Endodermal cell (in vitro differentiated cells): ENCODE measurements around the gene MRPL22. TPM values are rescaled to one million over a fixed set of nuclear protein-coding genes. Genes with fewer than 3 reads are reported as not detected.

Experiments used
- DNase-seq: peaks from one replicate; pipeline ENCODE4 v3.0.0-alpha.2; 2017
- H3K27ac ChIP-seq: 2 replicates; pipeline ENCODE4 v1.5.1; 2013; ENCODE audit warnings: mild to moderate bottlenecking, low read depth, low read length, moderate library complexity
- H3K27me3 ChIP-seq: 2 replicates; pipeline ENCODE4 v1.6.1; 2013; ENCODE audit warnings: mild to moderate bottlenecking, low read length, moderate library complexity; ENCODE audit not compliant: insufficient read depth, control insufficient read depth, poor library complexity, severe bottlenecking
- H3K36me3 ChIP-seq: 2 replicates; pipeline ENCODE4 v1.7.0; 2013; ENCODE audit warnings: mild to moderate bottlenecking, low read length, moderate library complexity; ENCODE audit not compliant: control insufficient read depth, insufficient read depth
- H3K4me1 ChIP-seq: one replicate; pipeline ENCODE4 v1.7.0; 2013; ENCODE audit warnings: low read length; ENCODE audit not compliant: control insufficient read depth, insufficient read depth
- H3K4me3 ChIP-seq: 2 replicates; pipeline ENCODE4 v1.5.1; 2013; ENCODE audit warnings: mild to moderate bottlenecking, low read length, moderate library complexity
- H3K9ac ChIP-seq: 2 replicates; pipeline ENCODE4 v1.6.1; 2013; ENCODE audit warnings: mild to moderate bottlenecking, low read length, moderate library complexity; ENCODE audit not compliant: poor library complexity, severe bottlenecking; ENCODE audit errors: extremely low read depth
- H3K9me3 ChIP-seq: 2 replicates; pipeline ENCODE4 v1.6.1; 2013; ENCODE audit warnings: mild to moderate bottlenecking, low read length, moderate library complexity; ENCODE audit not compliant: control insufficient read depth
- H3K27ac Mint-ChIP-seq: 2 replicates; pipeline ENCODE4 v1.8.0; 2020; ENCODE audit warnings: mixed read lengths
- H3K27me3 Mint-ChIP-seq: 2 replicates; pipeline ENCODE4 v1.8.0; 2021; ENCODE audit warnings: mild to moderate bottlenecking, mixed read lengths; ENCODE audit not compliant: insufficient read depth
- H3K36me3 Mint-ChIP-seq: 2 replicates; pipeline ENCODE4 v1.8.0; 2020; ENCODE audit warnings: low read depth, mixed read lengths
- H3K4me1 Mint-ChIP-seq: 2 replicates; pipeline ENCODE4 v1.8.0; 2020; ENCODE audit warnings: mixed read lengths
- H3K4me3 Mint-ChIP-seq: 2 replicates; pipeline ENCODE4 v1.8.0; 2020; ENCODE audit warnings: mild to moderate bottlenecking, moderate library complexity, mixed read lengths
- H3K9me3 Mint-ChIP-seq: 2 replicates; pipeline ENCODE4 v1.8.0; 2020; ENCODE audit warnings: mild to moderate bottlenecking, mixed read lengths
- WGBS, 2 experiments: methylation state at CpG; one replicate each; pipeline versions ENCODE4 v1.1.5 to v1.1.7; 2013; ENCODE audit warnings: missing lambda C conversion rate in 2 of 2, mixed read lengths in 1 of 2; ENCODE audit not compliant: insufficient coverage in 1 of 2, insufficient read length in 1 of 2; 5-methylcytosine and 5-hydroxymethylcytosine counted together
- total RNA-seq, 2 donors: library from RNA; stranded (reverse); fragmentation: NEBNext Ultra II Directional in 1 of 2; extraction: Animal tissue kit (Norgen Biotek cat#: 25700) in 1 of 2; gene quantifications; 2 replicates in 1 of 2; 3 replicates in 1 of 2; pipeline ENCODE4 v1.2.1, GENCODE V29; 2021
- TF ChIP-seq, protein P1 (sequence below): fragments of 200-600 bp; sonication (generic); conservative IDR thresholded peaks from 2 replicates; pipeline ENCODE4 v1.5.0; 2021; ENCODE audit warnings: antibody characterized with exemption, mild to moderate bottlenecking

MRPL22 gene
- total RNA-seq, 2 donors from 2014 or later, result 84.3 to 96.6 TPM

DNA sequence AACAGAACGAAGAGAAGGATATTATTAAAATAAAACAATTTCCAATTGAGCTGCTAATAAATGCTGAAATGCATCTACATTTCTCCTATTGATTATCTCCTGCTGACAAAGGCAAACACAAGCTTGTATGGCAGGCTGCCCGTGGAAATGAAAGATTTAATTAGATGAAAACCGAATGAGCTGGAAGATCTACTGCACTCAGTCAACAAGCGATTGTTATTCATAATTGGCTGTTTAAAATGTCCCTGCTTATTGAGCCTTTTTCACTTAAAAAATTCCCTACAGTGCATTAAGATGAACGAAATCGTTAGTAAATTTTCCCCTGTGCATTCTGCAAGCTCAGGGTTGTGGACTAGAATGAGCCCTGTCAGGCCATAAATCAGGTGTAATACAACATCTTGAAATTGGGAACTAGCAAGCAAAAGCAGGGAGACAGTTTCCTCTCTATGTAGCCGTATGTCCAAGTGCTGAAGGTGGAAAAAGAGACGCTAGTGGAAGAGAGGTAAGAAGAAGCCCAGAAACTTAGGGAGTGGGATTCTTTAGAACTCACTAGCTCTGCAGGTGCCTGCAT lies 44.2 kb downstream of the MRPL22 start:
- no peaks in the 10 kb centered on the region for H3K36me3 ChIP-seq
- H3K4me1 ChIP-seq, result no peaks in the 10 kb centered on the region
- Mint-ChIP-seq H3K4me1 (no peaks in the 10 kb centered on the region), H3K27ac (no peak overlapping the region), H3K27me3 (no peaks in the 10 kb centered on the region), H3K4me3 (no peak overlapping the region), H3K9me3 (peaks cover 12% of the 10 kb centered on the region), H3K36me3 (peaks cover 9% of the 10 kb centered on the region)
- H3K9me3 ChIP-seq, result no peaks in the 10 kb centered on the region
- no peak for DNase-seq
- WGBS, 2 experiments, result 80 to 90% methylated on average over 7 of the region's 8 CpGs
- H3K4me3 ChIP-seq, result no peak overlapping the region
- no peaks in the 10 kb centered on the region for H3K27me3 ChIP-seq
- TF ChIP-seq, protein P1, sequence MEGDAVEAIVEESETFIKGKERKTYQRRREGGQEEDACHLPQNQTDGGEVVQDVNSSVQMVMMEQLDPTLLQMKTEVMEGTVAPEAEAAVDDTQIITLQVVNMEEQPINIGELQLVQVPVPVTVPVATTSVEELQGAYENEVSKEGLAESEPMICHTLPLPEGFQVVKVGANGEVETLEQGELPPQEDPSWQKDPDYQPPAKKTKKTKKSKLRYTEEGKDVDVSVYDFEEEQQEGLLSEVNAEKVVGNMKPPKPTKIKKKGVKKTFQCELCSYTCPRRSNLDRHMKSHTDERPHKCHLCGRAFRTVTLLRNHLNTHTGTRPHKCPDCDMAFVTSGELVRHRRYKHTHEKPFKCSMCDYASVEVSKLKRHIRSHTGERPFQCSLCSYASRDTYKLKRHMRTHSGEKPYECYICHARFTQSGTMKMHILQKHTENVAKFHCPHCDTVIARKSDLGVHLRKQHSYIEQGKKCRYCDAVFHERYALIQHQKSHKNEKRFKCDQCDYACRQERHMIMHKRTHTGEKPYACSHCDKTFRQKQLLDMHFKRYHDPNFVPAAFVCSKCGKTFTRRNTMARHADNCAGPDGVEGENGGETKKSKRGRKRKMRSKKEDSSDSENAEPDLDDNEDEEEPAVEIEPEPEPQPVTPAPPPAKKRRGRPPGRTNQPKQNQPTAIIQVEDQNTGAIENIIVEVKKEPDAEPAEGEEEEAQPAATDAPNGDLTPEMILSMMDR, result no peak
- H3K9ac ChIP-seq, result no peak overlapping the region
- no peak overlapping the region for H3K27ac ChIP-seq

- Histone ChIP-seq H3K27ac (no peak overlapping the region), H3K27me3 (no peaks in the 10 kb centered on the region), H3K4me1 (no peaks in the 10 kb centered on the region), H3K36me3 (no peaks in the 10 kb centered on the region), H3K4me3 (no peak overlapping the region), H3K9ac (no peak overlapping the region), H3K9me3 (no peaks in the 10 kb centered on the region)
- Mint-ChIP-seq H3K9me3 (peaks cover 12% of the 10 kb centered on the region), H3K36me3 (peaks cover 7% of the 10 kb centered on the region), H3K4me1 (no peaks in the 10 kb centered on the region), H3K4me3 (no peak overlapping the region), H3K27me3 (no peaks in the 10 kb centered on the region), H3K27ac (no peak overlapping the region)
- WGBS, 2 experiments, result 82 to 95% methylated on average over 3 of the region's 4 CpGs
- no peak for DNase-seq
- TF ChIP-seq, protein P1, result no peak
Observed at GRCh38 chr5:154986151-154986550, 45.3 kb downstream of the MRPL22 start.

GRCh38 chr5:154989626-154990025 lies 48.8 kb downstream of the MRPL22 start:
- no peaks in the 10 kb centered on the region for H3K4me1 Mint-ChIP-seq
- H3K9ac ChIP-seq, result no peak overlapping the region
- no peak overlapping the region for H3K4me3 Mint-ChIP-seq
- H3K36me3 ChIP-seq, result no peaks in the 10 kb centered on the region
- no peak overlapping the region for H3K4me3 ChIP-seq
- H3K27ac ChIP-seq, result no peak overlapping the region
- TF ChIP-seq, protein P1, result no peak
- H3K27me3 ChIP-seq, result no peaks in the 10 kb centered on the region
- DNase-seq, result no peak
- no peaks in the 10 kb centered on the region for H3K9me3 Mint-ChIP-seq
- H3K36me3 Mint-ChIP-seq, result no peaks in the 10 kb centered on the region
- H3K4me1 ChIP-seq, result no peaks in the 10 kb centered on the region
- no peak overlapping the region for H3K27ac Mint-ChIP-seq
- H3K27me3 Mint-ChIP-seq, result no peaks in the 10 kb centered on the region
- 60 to 69% methylated on average over 1 to 2 of the region's 2 CpGs for WGBS, 2 experiments
- no peaks in the 10 kb centered on the region for H3K9me3 ChIP-seq
